ENCODE results near the gene WNT1.

DNA sequence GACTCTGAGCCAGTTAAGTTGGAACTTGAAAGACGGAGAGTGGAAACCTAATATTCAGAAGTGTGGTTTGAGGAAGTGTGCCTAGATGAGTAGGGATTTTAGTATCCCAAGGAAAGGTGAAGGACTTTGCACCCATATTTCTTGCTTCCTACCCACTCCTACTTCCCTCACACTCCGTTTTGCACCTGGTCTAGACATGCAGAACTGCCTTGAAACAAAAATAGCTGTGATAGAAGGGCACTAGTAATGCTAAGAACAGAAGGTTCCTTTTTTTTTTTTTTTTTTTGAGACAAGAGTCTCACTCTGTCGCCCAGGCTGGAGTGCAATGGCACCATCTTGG is 20.1 kb upstream of the WNT1 start:
- TF ChIP-seq CTCF (IDR thresholded peaks at IDR 0.05) (no peak), POLR2A (IDR thresholded peaks at IDR 0.05) (no peak)
